ENCODE results near the gene KMT2E. TPM values are rescaled to one million over a fixed set of nuclear protein-coding genes. Genes with fewer than 3 reads are reported as not detected.

KMT2E gene
- total RNA-seq, 1 donor from 2014 or later: 107 TPM

DNA sequence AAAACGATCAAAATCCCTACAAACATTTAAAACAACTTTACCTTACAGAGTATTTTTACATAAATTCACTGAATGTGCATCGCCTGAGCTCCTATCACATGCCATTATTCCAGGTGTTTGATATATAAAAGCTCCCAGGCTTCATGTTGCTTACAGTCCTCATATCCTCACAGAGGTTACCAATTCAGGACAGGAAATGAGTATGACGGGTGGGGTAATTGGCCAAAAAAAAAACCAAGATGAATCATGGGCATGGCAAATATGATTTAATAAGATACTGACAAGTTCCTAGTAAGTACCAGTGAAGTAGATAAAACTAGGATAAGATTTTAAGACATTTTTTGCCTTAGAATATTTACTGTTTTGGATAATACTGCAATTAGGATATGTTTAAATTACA is 135.8 kb downstream of the KMT2E start:
- TF ChIP-seq, protein P1, sequence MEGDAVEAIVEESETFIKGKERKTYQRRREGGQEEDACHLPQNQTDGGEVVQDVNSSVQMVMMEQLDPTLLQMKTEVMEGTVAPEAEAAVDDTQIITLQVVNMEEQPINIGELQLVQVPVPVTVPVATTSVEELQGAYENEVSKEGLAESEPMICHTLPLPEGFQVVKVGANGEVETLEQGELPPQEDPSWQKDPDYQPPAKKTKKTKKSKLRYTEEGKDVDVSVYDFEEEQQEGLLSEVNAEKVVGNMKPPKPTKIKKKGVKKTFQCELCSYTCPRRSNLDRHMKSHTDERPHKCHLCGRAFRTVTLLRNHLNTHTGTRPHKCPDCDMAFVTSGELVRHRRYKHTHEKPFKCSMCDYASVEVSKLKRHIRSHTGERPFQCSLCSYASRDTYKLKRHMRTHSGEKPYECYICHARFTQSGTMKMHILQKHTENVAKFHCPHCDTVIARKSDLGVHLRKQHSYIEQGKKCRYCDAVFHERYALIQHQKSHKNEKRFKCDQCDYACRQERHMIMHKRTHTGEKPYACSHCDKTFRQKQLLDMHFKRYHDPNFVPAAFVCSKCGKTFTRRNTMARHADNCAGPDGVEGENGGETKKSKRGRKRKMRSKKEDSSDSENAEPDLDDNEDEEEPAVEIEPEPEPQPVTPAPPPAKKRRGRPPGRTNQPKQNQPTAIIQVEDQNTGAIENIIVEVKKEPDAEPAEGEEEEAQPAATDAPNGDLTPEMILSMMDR (IDR thresholded peaks at IDR 0.05; ENCODE audit: unreplicated experiment): no peak
- Mint-ChIP-seq H3K4me1 (ENCODE audit: low read depth) (peaks cover 10% of the 10 kb centered on the region), H3K9me3 (ENCODE audit: low read depth) (no peaks in the 10 kb centered on the region), H3K4me3 (ENCODE audit: low read depth) (no peak overlapping the region), H3K36me3 (ENCODE audit: insufficient read depth) (peaks cover 4% of the 10 kb centered on the region), H3K27ac (peak overlapping the region; percentile 71), H3K27me3 (no peaks in the 10 kb centered on the region)
- DNase-seq (ENCODE audit: low spot score, unreplicated experiment): no peak

DNA sequence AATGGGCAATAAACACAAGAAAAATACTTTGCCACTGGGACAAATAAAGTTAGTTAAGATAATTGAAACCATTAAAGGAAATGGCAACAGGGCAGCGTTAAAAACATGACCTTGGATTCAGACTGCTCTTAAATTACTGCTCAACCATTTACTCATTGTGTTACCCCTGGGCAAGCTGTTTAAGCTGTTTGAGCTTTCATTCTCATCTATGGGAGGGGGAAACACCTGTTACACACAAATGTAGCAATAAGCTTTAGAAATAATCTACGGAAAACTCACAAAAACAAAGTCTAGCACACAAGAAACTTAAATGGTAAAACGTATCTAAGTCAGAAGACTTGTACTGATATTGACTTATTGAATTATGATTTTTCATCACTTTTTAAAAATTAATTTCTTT is 137.1 kb downstream of the KMT2E start:
- Mint-ChIP-seq H3K9me3 (ENCODE audit: low read depth) (no peaks in the 10 kb centered on the region), H3K4me1 (ENCODE audit: low read depth) (peaks cover 7% of the 10 kb centered on the region), H3K27ac (no peak overlapping the region), H3K36me3 (ENCODE audit: insufficient read depth) (peaks cover 4% of the 10 kb centered on the region), H3K4me3 (ENCODE audit: low read depth) (no peak overlapping the region), H3K27me3 (no peaks in the 10 kb centered on the region)
- DNase-seq (ENCODE audit: low spot score, unreplicated experiment): no peak
- TF ChIP-seq, protein P1 (IDR thresholded peaks at IDR 0.05; ENCODE audit: unreplicated experiment): no peak

DNA sequence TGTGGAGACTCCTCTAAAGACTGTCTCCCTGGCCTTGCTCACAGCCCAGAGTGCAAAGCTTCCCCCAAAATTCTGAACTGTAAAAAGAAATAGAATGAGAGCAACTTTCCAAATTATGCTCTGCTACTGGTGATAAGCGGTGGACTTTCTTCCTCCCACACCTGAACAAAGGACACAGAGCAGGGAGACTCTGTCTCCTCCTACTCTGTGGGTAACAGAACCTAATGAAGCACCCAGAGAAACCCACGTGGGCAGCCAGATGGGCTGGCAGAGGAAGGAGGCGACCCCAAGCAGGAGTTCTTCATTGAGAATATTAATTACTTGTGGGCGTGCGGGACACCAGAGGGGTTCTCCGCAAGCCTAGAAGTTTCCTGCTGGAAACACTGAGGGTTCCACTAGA is 139.5 kb downstream of the KMT2E start:
- Mint-ChIP-seq H3K27ac (no peak overlapping the region), H3K27me3 (no peaks in the 10 kb centered on the region), H3K4me3 (ENCODE audit: low read depth) (no peak overlapping the region), H3K9me3 (ENCODE audit: low read depth) (no peaks in the 10 kb centered on the region), H3K36me3 (ENCODE audit: insufficient read depth) (peaks cover 8% of the 10 kb centered on the region), H3K4me1 (ENCODE audit: low read depth) (peaks cover 10% of the 10 kb centered on the region)
- no peak for DNase-seq (ENCODE audit: low spot score, unreplicated experiment)
- TF ChIP-seq, protein P1 (IDR thresholded peaks at IDR 0.05; ENCODE audit: unreplicated experiment): no peak

DNA sequence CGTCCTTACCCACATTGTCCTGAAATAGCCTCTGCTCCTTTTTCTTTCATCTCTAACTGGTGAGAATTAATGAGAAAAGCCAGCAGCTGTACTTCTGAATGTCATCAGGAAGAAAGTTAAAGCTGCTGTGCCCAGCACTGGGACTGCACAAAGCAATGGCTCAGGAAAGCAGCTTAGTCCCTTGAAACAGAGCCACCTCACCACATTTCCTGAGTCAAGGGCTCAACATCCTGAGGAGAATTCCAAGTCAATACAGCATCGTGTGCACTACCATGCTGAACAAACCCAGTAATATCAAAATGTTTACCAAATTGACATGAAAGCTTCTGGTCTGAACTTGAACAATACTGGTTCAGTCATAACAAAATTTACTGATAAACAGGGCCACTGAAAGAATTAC is 140.1 kb downstream of the KMT2E start:
- no peaks in the 10 kb centered on the region for H3K27me3 Mint-ChIP-seq
- peak overlapping the region; percentile 27 for H3K27ac Mint-ChIP-seq
- DNase-seq (ENCODE audit: low spot score, unreplicated experiment): no peak
- H3K4me1 Mint-ChIP-seq (ENCODE audit: low read depth): peaks cover 10% of the 10 kb centered on the region
- H3K9me3 Mint-ChIP-seq (ENCODE audit: low read depth): no peaks in the 10 kb centered on the region
- no peak overlapping the region for H3K4me3 Mint-ChIP-seq (ENCODE audit: low read depth)
- TF ChIP-seq, protein P1 (IDR thresholded peaks at IDR 0.05; ENCODE audit: unreplicated experiment): no peak
- peaks cover 8% of the 10 kb centered on the region for H3K36me3 Mint-ChIP-seq (ENCODE audit: insufficient read depth)

DNA sequence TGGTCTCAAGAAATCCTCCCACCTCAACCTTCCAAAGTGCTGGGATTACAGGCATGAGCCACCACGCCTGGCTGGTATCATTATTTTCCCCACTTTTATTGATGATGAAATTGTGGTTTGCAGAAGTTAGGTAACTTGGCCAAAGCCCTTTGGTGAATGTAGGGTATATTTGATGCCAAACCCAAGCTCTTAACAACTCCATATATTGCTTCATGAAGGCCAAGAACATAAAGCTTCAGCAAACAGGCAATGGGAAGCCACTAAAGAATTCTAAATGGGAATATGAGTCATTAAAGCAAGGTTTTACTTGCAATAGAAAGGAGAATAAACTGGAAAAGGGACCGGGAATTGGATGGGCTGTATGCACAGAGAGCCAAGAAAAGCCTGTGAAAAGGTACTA is 142.7 kb downstream of the KMT2E start:
- DNase-seq (ENCODE audit: low spot score, unreplicated experiment): no peak
- TF ChIP-seq, protein P1 (IDR thresholded peaks at IDR 0.05; ENCODE audit: unreplicated experiment): no peak
- Mint-ChIP-seq H3K9me3 (ENCODE audit: low read depth) (no peaks in the 10 kb centered on the region), H3K27ac (no peak overlapping the region), H3K4me3 (ENCODE audit: low read depth) (no peak overlapping the region), H3K27me3 (no peaks in the 10 kb centered on the region), H3K4me1 (ENCODE audit: low read depth) (peaks cover 5% of the 10 kb centered on the region), H3K36me3 (ENCODE audit: insufficient read depth) (peaks cover 6% of the 10 kb centered on the region)
